ENCODE results near the gene TKFC. TPM values are rescaled to one million over a fixed set of nuclear protein-coding genes. Genes with fewer than 3 reads are reported as not detected.

TKFC gene, protein sequence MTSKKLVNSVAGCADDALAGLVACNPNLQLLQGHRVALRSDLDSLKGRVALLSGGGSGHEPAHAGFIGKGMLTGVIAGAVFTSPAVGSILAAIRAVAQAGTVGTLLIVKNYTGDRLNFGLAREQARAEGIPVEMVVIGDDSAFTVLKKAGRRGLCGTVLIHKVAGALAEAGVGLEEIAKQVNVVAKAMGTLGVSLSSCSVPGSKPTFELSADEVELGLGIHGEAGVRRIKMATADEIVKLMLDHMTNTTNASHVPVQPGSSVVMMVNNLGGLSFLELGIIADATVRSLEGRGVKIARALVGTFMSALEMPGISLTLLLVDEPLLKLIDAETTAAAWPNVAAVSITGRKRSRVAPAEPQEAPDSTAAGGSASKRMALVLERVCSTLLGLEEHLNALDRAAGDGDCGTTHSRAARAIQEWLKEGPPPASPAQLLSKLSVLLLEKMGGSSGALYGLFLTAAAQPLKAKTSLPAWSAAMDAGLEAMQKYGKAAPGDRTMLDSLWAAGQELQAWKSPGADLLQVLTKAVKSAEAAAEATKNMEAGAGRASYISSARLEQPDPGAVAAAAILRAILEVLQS
- 81.3 and 98.6 TPM in 2 replicates for total RNA-seq (2014; rRNA removed; shearing (Covaris generic))

DNA sequence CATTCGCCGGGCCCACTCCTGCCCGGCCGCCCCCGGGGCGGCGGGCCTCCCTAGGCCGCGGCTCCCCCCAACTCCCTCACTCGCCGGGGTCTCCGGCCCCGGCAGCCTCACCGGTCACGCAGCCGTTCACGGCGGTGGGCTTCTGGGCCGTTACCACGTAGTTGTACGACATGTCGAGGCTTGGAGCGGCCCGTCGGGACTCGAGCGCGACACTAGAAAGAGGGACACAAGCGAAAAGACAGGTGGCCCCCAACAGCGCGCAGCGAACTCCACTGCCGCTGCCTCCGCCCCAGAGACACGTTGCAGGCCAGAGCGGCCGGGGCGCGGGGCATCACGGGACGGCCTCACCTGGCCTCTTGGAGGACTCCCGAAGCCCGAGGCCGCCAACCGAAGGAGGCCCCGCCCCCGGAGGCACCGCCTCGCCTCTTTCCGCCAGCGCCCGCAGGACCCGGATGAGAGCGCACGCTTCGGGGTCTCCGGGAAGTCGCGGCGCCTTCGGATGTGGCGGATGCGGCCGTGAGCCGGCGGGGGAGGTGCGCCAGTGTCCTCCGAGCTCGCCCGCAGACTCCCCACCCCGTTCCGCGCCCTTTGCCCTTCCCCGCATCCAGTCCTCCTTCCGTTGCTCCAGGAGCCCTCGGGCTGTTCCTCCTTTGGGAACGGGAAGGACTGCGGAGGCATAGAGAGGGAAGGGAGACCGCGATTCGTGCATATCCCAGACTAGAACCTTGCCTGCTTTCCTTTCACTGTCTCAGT is at the start of gene TKFC, which contains the start of gene DDB1:
Gene TKFC, plus strand, starts transcription at position 432 of the 753 bp plus-strand sequence. CDS start 1,501 bp downstream, outside the sequence.
Gene DDB1, minus strand, starts transcription at position 309 of the 753 bp plus-strand sequence. Its CDS starts 137 bp downstream, at position 172.

GRCh38 chr11:61294717-61295595 is 38.1 kb upstream of the TKFC start, which contains the start of gene VWCE:
Gene VWCE (minus strand): TSS chr11:61295316. CDS start chr11:61295037, 279 bp downstream.

GRCh38 chr11:61361741-61362541 is 28.9 kb downstream of the TKFC start, which contains the start of the genes CYB561A3 and TMEM138:
Gene CYB561A3 (minus strand): TSS chr11:61361882. CDS start chr11:61356713, 5,169 bp downstream.
Gene TMEM138 (plus strand): TSS chr11:61362374. CDS start chr11:61364391, 2,017 bp downstream.

Other genes starting within 250 kb of the TKFC start
- not detected in 2 replicates for gene CD5, start 230.7 kb upstream of the TKFC start, total RNA-seq (2014; rRNA removed; shearing (Covaris generic))
- 17.4 and 22.8 TPM in 2 replicates for gene VPS37C, start 171.8 kb upstream of the TKFC start, total RNA-seq (2014; rRNA removed; shearing (Covaris generic))
- not detected in 2 replicates for gene PGA3, start 129.7 kb upstream of the TKFC start, total RNA-seq (2014; rRNA removed; shearing (Covaris generic))
- not detected in 2 replicates for gene PGA4, start 110.9 kb upstream of the TKFC start, total RNA-seq (2014; rRNA removed; shearing (Covaris generic))
- not detected in 2 replicates for gene PGA5, start 92.1 kb upstream of the TKFC start, total RNA-seq (2014; rRNA removed; shearing (Covaris generic))
- gene VWCE, start 37.9 kb upstream of the TKFC start, total RNA-seq (2014; rRNA removed; shearing (Covaris generic)) = 0.94 and 1.9 TPM in 2 replicates
- 273 and 282 TPM in 2 replicates for gene DDB1, start 123 bp upstream of the TKFC start, total RNA-seq (2014; rRNA removed; shearing (Covaris generic))
- 25.6 and 30.3 TPM in 2 replicates for gene CYB561A3, start 28.7 kb downstream of the TKFC start, total RNA-seq (2014; rRNA removed; shearing (Covaris generic))
- gene TMEM138, start 29.1 kb downstream of the TKFC start, total RNA-seq (2014; rRNA removed; shearing (Covaris generic)) = 32.2 and 32.9 TPM in 2 replicates
- gene TMEM216, start 59.4 kb downstream of the TKFC start, total RNA-seq (2014; rRNA removed; shearing (Covaris generic)) = 9.3 and 10.7 TPM in 2 replicates
- gene CPSF7, start 96.7 kb downstream of the TKFC start, total RNA-seq (2014; rRNA removed; shearing (Covaris generic)) = 41.5 and 55.5 TPM in 2 replicates
- gene SDHAF2, start 96.9 kb downstream of the TKFC start, total RNA-seq (2014; rRNA removed; shearing (Covaris generic)) = 45.7 and 53.0 TPM in 2 replicates
- gene LRRC10B, start 175.5 kb downstream of the TKFC start, total RNA-seq (2014; rRNA removed; shearing (Covaris generic)) = not detected in 2 replicates
- 0.45 and 1.2 TPM in 2 replicates for gene SYT7, start 247.8 kb downstream of the TKFC start, total RNA-seq (2014; rRNA removed; shearing (Covaris generic))

All from A375 (cell line).